ENCODE measurements around the gene HOXB5.

Gene HOXB5

DNA sequence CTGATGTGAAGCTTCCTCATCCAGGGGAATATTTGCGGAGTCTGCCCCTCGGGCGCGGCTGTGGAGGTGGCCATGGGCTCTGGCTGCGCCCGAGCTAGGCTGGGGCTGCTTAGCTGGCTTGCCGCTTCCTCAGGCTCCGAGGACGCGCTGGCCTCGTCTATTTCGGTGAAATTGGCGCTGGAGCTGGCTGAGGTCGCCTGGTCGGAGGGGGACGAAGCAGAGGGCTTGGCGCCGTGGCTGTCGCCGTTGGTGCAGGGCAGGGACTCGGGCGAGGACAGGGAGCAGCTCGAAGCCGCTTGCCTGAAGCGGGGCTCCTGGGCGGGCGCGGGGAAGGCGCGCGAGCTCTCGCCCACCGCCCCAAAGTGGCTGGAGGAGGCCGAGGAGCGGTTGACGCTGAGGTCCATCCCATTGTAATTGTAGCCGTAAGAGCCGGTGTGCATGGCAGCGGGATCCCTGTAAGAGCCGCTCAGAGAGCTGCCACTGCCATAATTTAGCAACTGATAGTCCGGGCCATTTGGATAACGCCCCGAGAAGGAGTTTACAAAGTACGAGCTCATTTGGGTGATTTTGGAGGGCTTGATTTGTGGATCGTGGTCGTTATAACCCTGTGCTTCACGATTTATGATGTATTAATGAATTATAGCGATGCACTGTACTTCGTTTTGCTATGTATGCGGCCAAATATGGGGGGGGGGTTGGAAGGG lies at the start of gene HOXB5:
TSS of gene HOXB5 (minus strand) at position 654 of the 704 bp plus-strand sequence. CDS start at position 557, 97 bp downstream.
- DNase-seq (ENCODE audit: low spot score): no peak

DNA sequence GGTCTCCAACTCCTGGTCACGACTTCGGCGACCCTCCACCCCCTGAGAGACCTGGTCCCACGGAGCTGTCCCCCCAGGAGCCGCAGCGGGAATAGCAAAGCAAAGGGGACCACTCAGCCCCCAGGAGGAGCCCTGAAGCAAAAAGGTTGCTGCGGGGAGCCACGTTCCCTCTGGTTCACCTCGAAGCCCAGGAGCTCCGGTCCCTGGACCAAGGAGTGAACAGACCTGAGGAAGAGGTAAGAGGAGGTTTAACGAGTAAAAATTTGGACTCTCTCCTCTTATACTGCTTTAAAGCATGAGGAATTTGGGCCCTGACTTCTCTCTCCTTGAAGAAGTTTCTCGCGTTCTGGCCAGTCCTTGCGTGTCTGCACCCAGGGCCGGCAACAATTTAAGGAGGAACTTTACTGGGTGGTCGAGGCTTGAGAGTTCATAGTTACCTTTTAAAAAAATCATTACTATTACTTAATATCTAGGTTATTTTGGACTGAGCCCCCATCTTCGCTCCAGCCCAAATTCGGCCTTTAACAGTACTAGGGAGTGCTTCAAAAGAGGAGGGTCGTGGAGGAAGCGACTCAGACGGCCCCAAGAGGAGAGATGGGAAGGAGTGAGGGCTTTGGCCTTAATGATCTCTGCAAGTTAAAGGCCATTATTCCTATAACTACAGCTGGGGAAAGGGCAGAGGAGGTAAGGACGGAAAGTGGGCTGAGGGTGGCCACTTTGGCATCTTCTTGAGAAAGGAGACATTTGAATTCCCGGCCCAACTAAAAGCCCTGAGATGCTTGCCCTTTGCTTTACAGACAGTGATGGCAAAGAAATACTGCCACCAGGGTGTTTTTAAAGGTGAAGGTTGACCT lies 49.5 kb upstream of the HOXB5 start:
- no peak for DNase-seq (ENCODE audit: low spot score)

DNA sequence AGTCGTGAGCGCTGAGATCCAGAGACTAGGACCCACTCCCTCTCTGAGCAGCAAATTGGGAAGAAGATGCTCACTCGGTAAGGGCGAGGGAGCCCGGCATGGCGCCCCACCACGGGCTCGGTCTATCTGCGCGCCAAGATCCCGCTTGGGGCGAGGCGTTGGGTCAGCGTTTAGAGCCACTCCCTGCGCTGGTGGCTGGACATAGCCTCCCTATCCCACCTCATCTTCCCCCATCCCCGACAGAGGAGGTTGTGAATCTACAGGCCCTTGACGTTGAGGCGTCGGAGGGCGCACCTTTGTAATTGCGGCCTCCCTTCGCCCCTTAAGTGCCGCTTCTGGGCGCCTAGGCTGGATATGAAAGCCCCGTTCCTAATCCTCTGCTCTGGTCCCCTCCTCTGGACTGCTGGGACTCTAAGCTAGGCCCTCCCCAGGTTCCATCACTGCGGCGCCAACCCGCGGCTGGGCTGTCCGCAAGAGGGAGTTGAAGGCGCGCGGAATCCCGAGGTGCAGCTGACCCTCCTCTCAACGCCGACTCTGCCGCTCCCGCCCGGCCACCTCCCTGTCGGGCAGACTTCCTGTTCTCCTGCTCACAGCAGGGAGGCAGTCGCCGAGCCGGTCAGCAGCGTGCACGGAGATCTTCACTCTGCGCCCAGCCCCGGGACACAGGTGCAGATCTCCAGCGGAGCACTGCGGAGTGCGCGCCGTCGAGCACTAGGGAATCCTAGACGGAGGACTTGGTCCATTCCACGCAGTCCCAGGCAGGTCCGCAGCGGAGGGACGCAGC lies 48.7 kb upstream of the HOXB5 start:
- DNase-seq (ENCODE audit: low spot score): peak; percentile 36

DNA sequence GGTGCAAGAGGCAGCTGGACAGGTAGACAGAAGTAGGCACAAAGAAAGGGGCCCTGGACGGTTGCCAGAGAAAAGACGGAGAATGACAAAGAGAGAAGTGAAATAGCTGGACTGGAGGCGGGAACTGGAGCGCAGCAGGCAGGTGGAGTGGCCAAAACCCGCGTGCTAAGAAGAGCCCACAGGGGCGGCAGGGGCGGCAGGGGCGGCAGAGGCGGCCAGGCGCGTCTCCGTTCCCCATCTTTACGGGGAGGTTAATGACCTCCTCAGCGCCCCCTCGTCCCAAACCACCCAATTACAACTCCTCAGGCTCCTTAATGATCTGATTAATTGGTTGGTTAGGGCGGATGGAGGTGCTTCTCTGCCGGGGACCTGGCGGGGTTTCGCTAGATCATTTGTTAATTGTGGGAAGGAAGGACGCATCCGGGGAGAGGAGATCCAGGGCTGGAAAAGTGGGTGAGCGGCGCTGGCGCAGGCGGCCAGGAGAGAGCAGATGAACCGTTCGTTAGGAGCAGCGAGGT lies 48.0 kb upstream of the HOXB5 start:
- DNase-seq (ENCODE audit: low spot score): no peak

DNA sequence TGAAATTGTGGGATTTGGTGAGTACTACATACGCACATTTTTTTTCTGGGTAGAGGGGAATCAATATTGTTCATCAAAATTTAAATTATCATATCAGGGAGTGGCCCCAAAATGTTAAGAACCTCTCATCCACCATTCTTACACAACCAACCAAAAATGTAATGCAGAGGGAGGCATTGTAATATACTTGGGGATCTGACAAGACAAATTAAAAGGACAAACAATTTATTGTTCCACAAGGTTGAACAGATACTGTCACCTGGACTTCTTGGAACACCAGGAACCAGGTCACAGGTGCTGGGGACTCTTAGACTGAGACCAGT lies 47.2 kb upstream of the HOXB5 start:
- DNase-seq (ENCODE audit: low spot score): no peak

DNA sequence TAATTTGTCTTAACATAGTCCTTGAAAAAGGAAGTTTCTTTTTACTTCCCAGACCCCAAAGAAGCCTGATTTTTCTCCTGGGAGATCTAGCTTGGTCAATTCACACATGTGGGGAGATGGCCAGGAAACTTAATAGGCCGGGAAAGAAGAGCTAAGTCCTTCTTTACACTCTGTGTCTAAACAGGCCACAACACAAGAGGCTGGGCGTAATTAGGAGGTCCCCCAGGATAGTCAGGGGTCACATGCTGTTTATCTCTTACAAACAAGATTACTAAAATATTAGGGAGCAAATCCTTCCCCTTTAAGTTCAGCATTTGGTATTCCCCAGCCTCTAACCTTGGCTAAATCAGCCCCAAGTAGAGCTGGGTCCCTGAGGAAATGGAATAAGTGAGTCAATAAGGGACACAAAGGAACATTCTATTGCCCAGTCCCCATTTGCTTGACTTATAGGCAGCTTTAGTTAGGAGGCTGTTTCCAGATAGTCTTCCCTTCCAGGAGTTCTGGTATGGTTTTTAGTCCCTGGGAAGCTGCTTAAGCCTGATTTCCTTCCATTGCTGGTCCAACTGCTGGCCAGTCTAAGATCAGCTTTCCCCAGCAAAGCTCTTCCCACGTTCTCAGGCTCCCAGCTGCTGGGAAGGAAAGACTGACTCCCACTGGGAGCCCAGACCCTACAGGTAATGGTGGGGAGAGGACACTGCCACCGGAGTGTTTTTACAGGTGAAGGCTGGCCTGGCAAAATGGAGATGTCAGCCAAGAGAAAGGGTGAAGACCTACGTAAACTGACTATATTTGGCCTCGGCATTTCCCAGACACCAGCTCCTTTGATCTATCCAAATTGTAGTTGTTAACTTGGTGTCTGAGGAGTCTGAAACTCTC lies 46.6 kb upstream of the HOXB5 start:
- DNase-seq (ENCODE audit: low spot score): no peak

DNA sequence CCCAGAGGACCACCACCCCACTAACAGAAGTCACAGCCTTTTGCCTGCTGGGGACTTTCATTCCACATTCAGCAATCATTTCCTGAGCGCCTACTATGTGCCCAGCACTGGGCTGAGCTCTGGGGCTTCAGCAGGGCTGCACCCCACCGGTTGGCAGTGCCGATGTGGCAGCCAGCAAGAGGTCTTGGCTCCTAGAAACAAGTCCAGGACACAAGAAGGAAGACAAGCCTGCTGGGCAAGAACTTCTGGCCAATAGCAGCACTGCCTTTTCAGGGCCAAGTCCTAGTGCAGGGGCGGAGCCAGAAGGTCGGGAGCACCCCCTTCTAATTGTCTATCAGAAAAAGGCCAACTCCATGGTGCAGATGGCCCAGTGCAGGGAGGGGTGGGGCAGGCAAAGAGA lies 45.6 kb upstream of the HOXB5 start:
- no peak for DNase-seq (ENCODE audit: low spot score)

DNA sequence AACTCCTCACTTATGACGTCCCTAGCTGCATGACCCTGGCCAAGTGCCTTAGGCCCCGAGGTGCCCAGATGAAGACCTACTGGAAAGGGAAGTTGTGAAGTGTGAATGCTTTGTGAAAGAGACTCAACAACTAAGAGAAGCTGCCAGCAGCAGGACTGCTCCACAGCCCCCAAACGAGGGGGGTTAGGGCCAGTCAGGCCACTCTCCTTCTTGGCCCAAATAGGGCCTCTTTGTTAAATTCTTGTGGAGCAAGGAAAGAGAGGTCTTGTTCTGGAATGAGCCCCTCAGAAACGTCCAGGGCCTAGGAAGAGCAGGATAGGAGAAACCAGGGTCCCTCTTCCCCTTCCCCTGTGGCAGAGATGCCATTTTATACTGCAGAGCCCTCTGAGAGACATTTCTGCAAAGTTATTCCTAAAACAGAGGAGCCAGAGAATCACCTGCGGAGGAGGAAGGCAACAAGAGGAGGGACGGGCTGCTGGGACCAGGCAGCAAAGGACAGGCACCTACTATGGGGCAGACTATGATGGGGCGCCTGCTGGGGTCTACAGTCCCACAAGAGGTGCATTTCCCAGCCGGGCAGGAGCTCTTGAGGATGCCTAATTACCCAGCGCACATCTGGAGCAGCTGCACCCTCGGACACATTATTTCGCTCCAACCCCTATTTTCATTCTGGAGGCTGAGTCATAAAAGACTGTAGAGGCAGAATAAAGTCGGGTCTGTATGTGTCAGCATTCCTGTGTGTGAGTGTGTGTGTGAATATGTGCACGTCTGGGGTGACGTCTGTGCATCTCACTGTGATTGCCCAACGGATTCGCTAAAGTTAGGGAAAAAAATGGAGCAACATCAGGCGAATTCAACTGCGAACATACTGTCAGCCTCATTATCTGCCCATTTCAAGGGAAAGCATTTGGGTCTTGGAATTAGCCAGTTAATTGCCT lies 44.0 kb upstream of the HOXB5 start:
- DNase-seq (ENCODE audit: low spot score): no peak

DNA sequence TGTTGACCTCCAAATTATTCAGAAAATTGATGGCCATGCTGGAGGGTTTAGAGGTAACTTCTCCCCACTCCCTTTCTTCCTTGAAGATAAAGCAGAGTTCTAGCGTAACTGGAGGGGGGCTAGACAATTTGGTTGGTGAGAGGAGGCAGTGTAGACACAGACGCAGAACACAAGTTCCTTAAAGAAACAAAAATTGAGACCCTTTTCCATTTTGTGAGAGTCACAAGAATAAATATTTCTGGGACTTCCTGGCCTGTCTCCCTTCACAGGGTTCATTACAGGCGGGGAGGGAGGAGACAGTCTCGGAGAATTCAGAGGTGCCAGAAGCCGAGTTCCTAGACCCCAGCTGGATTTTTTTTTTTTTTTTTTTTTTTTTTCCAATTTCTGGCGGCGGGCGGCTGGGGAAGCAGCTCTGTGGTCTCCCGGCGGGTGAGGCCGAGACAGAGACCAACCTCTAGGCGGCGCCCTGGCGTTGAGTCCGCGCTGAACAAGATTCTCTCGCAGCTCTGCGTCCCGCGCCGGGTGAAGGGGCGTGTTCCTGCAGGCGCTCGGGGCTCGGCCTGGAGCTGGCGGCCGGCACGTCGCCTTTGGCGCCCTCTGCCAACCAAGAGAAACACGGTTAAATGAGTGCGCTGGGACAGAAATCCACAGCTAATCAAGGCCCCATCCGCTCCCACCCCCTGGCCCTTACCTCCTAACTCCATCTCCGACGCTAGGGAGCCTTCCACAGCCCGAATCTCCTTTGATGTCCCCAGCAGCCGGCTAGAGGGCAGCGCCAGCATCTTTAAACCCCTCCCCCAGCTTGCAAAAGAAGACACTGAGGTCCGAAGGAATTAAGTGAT lies 42.8 kb upstream of the HOXB5 start:
- DNase-seq (ENCODE audit: low spot score): peak; percentile 91

DNA sequence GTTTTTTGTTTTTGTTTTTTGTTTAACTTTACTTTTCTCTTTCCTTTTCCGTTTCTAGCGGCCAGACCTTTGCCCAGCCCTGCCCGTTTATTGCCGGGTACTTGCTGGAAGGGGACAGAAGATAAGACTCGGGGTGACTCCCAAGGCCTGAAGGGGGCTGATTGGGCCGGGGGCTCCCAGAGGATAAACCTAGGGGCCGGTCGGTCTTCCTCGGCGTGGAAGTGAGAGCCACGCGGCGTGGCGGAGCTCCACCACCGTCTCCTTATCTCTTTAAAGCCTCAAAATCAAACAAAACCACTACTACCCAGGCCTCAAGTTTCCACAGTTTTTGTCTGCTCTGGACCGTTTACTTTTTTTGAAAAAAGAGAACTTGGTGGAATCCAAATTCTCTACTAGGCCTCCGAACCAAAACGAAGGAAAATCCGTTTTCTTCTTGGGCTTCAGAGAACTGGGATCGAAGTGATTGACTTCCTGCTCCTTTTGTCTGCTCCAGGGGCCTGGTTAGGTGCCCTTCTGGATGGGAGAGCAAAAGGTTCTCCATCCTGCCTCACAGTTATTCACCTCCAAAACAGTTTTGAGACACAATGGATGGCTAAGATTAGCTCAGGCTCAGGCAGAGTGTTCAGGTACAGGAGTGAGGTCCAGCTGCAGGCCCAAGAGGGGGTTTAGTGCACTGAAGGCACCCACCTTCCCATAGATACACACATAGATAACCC lies 41.1 kb upstream of the HOXB5 start:
- DNase-seq (ENCODE audit: low spot score): no peak

DNA sequence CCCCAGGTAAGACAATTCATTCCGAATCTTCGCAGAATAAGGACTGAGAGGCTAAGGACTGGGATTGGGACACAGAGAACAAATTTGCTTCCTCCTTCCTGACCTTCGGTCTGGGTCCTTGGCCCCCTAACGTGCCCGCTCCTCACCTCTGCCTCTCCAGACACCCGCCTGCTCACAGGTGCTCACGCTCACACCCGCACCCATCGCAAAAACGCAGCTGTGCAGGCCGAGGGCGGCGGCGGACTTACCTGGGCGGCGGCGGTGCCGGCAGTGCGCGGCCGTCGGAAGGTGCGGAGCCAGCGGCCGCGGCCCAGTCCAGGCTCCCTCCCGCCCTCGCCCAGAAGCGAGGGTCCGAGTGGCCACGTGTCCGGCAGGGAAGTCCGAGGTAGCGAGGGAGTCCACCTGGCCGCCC lies 39.7 kb upstream of the HOXB5 start:
- DNase-seq (ENCODE audit: low spot score): no peak

DNA sequence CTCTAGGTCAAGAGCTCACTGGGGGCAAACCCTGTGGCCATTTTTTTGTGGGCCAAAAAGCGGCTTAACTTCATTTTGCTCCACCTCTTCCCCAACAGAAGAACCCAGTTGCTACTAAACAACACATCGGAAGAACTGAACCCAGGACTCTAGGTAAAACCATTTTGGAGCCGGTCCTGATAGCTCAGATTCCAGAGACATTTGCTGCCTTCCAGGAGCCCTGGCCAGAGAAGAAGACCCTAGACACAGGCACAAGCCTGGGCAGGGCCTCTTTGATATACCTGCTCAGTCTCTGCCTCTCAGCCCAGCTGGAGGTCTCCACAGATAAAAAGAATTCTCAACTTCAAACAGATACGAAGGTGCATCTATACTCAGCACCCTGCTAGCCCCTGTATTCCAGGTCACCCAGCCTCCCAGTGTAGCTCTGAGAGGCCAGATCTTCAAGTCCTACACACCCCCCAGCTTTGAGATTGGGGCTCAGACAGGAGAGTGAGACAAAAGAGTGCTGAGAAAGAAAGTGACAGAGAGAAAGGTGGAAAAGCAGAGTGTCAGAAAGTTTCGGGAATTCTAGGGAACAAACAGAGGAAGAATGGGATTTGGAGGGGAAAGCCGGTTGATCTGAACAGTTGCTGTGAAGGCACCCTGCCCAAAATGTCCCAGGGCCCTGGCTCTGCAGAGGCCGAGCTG lies 39.1 kb upstream of the HOXB5 start:
- no peak for DNase-seq (ENCODE audit: low spot score)

DNA sequence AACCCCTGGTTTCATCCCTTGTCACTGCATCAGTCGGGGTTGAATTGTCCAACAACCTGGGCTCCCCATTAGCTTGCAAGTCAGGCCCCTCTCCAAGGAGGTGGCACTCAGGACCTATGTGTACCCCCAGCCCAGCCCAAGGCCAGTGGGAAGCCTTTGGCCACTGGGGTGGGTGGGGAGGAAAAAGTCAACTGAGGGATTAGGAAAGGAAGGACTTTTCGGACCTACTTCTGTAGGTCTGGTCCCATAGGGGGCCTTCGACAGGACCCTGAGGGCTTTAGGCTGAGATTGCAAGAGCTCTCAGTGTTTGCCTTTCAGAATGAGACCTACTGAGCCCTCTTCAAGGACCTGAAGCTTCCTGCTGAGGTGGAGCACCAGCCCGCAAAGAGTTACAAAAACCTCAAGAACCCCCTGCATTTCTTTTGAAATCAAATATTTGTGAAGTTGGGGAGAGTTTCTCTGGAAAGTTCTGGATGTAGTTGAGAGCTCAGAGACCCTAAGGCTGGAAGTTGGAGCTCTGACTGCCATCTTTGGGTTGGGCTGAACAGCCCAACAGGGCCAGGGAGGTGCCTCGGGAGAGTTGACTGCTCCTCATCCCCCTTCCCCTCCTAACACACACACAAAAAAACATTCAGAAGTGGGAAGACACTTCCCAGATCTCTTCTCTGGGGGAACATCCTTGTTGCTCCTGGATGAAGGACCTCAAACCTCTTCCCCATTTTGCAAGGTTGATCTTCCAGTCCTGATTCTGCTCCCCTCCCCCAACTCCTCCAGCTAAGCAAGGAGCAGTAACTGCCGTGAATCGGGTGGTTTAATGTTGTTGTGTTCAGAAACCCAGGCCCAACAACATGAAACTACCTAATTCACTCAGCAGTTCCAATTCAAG lies 38.4 kb upstream of the HOXB5 start:
- no peak for DNase-seq (ENCODE audit: low spot score)

DNA sequence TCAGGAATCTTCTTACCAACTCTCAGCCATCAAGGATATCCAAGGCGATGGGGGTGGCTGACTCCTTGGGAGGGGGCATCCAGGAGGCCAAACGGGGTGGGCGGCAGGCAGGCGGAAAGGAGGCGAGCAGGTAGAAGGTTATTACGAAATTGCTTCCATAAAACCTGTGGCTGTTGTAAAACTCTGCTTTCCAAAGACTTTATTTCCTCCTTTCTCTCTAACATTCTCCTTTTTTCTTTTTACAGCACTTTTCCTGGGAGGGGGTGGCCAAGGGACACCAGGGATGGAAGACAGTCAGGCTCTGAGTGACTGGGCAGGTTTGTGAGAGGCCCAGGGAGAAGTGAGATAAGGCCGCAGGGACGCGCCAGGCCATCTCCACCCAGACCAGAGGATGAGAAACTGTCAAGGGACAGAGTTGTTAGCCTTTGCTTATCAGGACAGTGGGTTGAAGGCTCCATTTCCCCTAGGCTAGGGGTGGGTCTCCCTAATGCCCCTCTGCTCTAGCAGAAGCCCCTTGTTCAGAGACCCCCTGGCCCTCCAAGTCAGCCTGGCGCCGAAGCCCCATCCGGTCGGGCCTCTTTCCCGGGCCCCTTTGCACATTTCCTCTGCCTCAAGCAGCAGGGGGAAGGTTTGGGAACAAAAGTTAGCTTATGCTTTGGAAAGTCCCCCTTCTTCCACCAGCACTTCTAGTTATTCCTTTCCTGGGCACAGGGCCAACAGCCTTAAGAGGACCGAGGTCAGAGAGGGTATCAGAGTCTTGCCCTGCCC lies 37.5 kb upstream of the HOXB5 start:
- DNase-seq (ENCODE audit: low spot score): no peak

DNA sequence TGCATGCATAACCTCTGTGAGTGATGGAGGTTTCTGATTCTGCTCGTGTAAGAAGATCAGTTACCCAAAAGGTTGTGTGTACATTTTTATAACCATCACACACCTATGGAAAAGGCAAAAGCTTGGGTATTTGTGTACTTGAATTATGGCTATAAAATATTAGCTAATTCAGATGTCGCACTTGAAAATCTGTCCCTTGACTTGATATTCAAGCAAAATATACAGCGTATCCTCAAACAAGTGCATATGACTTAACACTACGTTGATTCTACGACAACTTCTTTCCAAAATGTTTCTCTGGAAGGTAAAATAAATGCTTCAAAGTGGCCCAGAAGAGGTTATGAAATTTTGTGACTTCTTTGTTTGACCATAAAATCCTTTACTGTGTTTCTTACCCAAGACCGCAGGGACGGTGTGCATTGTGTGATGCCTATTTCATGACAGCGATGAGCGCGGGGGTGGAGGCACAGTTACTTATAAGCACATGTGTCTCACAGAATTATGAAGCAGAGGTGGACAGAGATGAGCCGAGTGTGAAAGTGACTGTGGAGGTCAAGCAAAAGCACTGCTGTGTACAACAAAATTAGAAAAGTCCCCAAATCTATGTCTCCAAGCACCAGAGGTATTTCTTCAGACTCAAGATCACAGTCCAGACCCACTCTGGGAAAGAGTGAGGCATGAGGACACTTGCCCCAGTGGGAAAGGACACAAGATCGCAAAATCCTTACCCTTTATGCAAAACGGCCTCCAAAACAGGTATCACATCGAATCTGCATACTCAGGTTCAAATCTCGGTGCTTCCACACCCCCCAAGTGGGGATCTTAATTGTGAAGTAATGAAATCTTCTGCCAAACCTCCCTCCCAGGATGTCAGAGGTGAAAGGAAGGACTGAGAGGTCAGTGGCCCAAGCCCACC lies 36.7 kb upstream of the HOXB5 start:
- no peak for DNase-seq (ENCODE audit: low spot score)

Measured in kidney capillary endothelial cell (primary cell).